Skeletal muscle tissue (tissue), 4 donors: ENCODE measurements around the gene TCP10L. TPM values are rescaled to one million over a fixed set of nuclear protein-coding genes. Genes with fewer than 3 reads are reported as not detected.

Source experiments
- H3K27ac ChIP-seq: one replicate; pipeline ENCODE4 v1.7.0; 2013; ENCODE audit warnings: mild to moderate bottlenecking, low read depth, low read length, inconsistent platforms
- H3K27me3 ChIP-seq, 3 donors: one replicate each; pipeline ENCODE4 v1.7.0; 2013; ENCODE audit warnings: low read length in 3 of 3; ENCODE audit not compliant: control insufficient read depth in 3 of 3, insufficient read depth in 3 of 3
- H3K36me3 ChIP-seq, 3 donors: one replicate each; pipeline ENCODE4 v1.7.0; 2013; ENCODE audit warnings: low read length in 3 of 3; ENCODE audit not compliant: control insufficient read depth in 3 of 3, insufficient read depth in 3 of 3
- H3K4me1 ChIP-seq, 3 donors: one replicate each; pipeline ENCODE4 v1.7.0; 2013; ENCODE audit warnings: low read length in 3 of 3, mild to moderate bottlenecking in 3 of 3; ENCODE audit not compliant: control insufficient read depth in 3 of 3, insufficient read depth in 3 of 3
- H3K4me3 ChIP-seq, 3 donors: one replicate each; pipeline ENCODE4 v1.7.0; 2013; ENCODE audit warnings: low read length in 3 of 3
- H3K9ac ChIP-seq, 3 donors: one replicate each; pipeline ENCODE4 v1.7.0; 2013; ENCODE audit warnings: low read length in 3 of 3, mild to moderate bottlenecking in 3 of 3, moderate library complexity in 2 of 3, low read depth in 1 of 3
- H3K9me3 ChIP-seq, 3 donors: one replicate each; pipeline ENCODE4 v1.7.0; 2013; ENCODE audit warnings: low read length in 3 of 3; ENCODE audit not compliant: control insufficient read depth in 3 of 3
- total RNA-seq: library from RNA; depleted of rRNA; stranded (reverse); fragments of >200 nt; gene quantifications from one replicate; pipeline ENCODE4 v1.2.3, GENCODE V29; 2014
- donor health status: Osteomylitis.

TCP10L gene
- total RNA-seq, 1 donor from 2014 or later, result not detected

GRCh38 chr21:32605469-32605868 lies 20.1 kb upstream of the TCP10L start:
- no peak overlapping the region for H3K27ac ChIP-seq
- no peaks in the 10 kb centered on the region for H3K27me3 ChIP-seq
- H3K4me1 ChIP-seq, result no peaks in the 10 kb centered on the region
- H3K9me3 ChIP-seq, result no peaks in the 10 kb centered on the region
- peaks cover 59 to 67% (median 64%) of the 10 kb centered on the region in 3 donors for H3K36me3 ChIP-seq
- no peak overlapping the region for H3K4me3 ChIP-seq
- H3K9ac ChIP-seq, result no peak overlapping the region

- H3K4me1 ChIP-seq, result peaks cover 0 to 3% (median 0%) of the 10 kb centered on the region in 3 donors
- H3K4me3 ChIP-seq, result no peak overlapping the region
- no peak overlapping the region for H3K9ac ChIP-seq
- H3K9me3 ChIP-seq, result no peaks in the 10 kb centered on the region
- H3K27ac ChIP-seq, result no peak overlapping the region
- H3K36me3 ChIP-seq, result peaks cover 65 to 74% (median 65%) of the 10 kb centered on the region in 3 donors
- H3K27me3 ChIP-seq, result no peaks in the 10 kb centered on the region
Observed at GRCh38 chr21:32604464-32604863, 19.1 kb upstream of the TCP10L start.

- no peaks in the 10 kb centered on the region for H3K9me3 ChIP-seq
- peaks cover 62 to 72% (median 67%) of the 10 kb centered on the region in 3 donors for H3K36me3 ChIP-seq
- no peak overlapping the region for H3K4me3 ChIP-seq
- H3K4me1 ChIP-seq, result peaks cover 0 to 10% (median 3%) of the 10 kb centered on the region in 3 donors
- no peak overlapping the region for H3K27ac ChIP-seq
- no peaks in the 10 kb centered on the region for H3K27me3 ChIP-seq
- H3K9ac ChIP-seq, result no peak overlapping the region
Observed at GRCh38 chr21:32603131-32603530, 17.8 kb upstream of the TCP10L start.

GRCh38 chr21:32602099-32602498 lies 16.8 kb upstream of the TCP10L start:
- no peak overlapping the region for H3K4me3 ChIP-seq
- H3K9ac ChIP-seq, result no peak overlapping the region
- no peaks in the 10 kb centered on the region for H3K9me3 ChIP-seq
- no peaks in the 10 kb centered on the region for H3K27me3 ChIP-seq
- H3K4me1 ChIP-seq, result peaks cover 0 to 10% (median 3%) of the 10 kb centered on the region in 3 donors
- peaks cover 54 to 70% (median 67%) of the 10 kb centered on the region in 3 donors for H3K36me3 ChIP-seq
- no peak overlapping the region for H3K27ac ChIP-seq

GRCh38 chr21:32599526-32599925 lies 14.2 kb upstream of the TCP10L start:
- peaks cover 34 to 47% (median 43%) of the 10 kb centered on the region in 3 donors for H3K36me3 ChIP-seq
- no peak overlapping the region for H3K9ac ChIP-seq
- H3K27ac ChIP-seq, result no peak overlapping the region
- H3K27me3 ChIP-seq, result no peaks in the 10 kb centered on the region
- peaks cover 0 to 10% (median 3%) of the 10 kb centered on the region in 3 donors for H3K4me1 ChIP-seq
- H3K4me3 ChIP-seq, result no peak overlapping the region
- H3K9me3 ChIP-seq, result no peaks in the 10 kb centered on the region

- Histone ChIP-seq H3K4me3 (no peak overlapping the region), H3K4me1 (peaks cover 0 to 10% (median 3%) of the 10 kb centered on the region in 3 donors), H3K27ac (no peak overlapping the region), H3K27me3 (no peaks in the 10 kb centered on the region), H3K36me3 (peaks cover 29 to 42% (median 39%) of the 10 kb centered on the region in 3 donors), H3K9me3 (no peaks in the 10 kb centered on the region), H3K9ac (no peak overlapping the region)
Observed at GRCh38 chr21:32599091-32599490, 13.8 kb upstream of the TCP10L start.

GRCh38 chr21:32597205-32597604 lies 11.9 kb upstream of the TCP10L start:
- H3K4me1 ChIP-seq, result peaks cover 0 to 10% (median 3%) of the 10 kb centered on the region in 3 donors
- H3K27ac ChIP-seq, result no peak overlapping the region
- no peaks in the 10 kb centered on the region for H3K27me3 ChIP-seq
- no peaks in the 10 kb centered on the region for H3K9me3 ChIP-seq
- peaks cover 13 to 24% (median 21%) of the 10 kb centered on the region in 3 donors for H3K36me3 ChIP-seq
- no peak overlapping the region for H3K9ac ChIP-seq
- no peak overlapping the region for H3K4me3 ChIP-seq

- no peak overlapping the region for H3K9ac ChIP-seq
- H3K27me3 ChIP-seq, result no peaks in the 10 kb centered on the region
- peaks cover 0 to 10% (median 3%) of the 10 kb centered on the region in 3 donors for H3K4me1 ChIP-seq
- H3K9me3 ChIP-seq, result no peaks in the 10 kb centered on the region
- peaks cover 5 to 18% (median 17%) of the 10 kb centered on the region in 3 donors for H3K36me3 ChIP-seq
- H3K4me3 ChIP-seq, result no peak overlapping the region
- no peak overlapping the region for H3K27ac ChIP-seq
Observed at GRCh38 chr21:32595431-32595830, 10.1 kb upstream of the TCP10L start.

GRCh38 chr21:32593690-32594089 lies 8.4 kb upstream of the TCP10L start:
- peaks cover 0 to 6% (median 5%) of the 10 kb centered on the region in 3 donors for H3K36me3 ChIP-seq
- no peaks in the 10 kb centered on the region for H3K9me3 ChIP-seq

GRCh38 chr21:32592929-32593502 lies 7.7 kb upstream of the TCP10L start:
- Histone ChIP-seq H3K9ac (no peak overlapping the region), H3K27me3 (no peaks in the 10 kb centered on the region), H3K36me3 (peaks cover 0 to 5% (median 3%) of the 10 kb centered on the region in 3 donors), H3K4me1 (no peaks in the 10 kb centered on the region), H3K4me3 (no peak overlapping the region), H3K27ac (no peak overlapping the region), H3K9me3 (no peaks in the 10 kb centered on the region)

More at GRCh38 chr21:32593690-32594089, 8.4 kb upstream of the TCP10L start:
- Histone ChIP-seq H3K4me1 (no peaks in the 10 kb centered on the region), H3K4me3 (no peak overlapping the region), H3K27me3 (no peaks in the 10 kb centered on the region), H3K27ac (no peak overlapping the region), H3K9ac (no peak overlapping the region)
